Mesendoderm (in vitro differentiated cells): ENCODE data around the gene PCYOX1L.

Experiments used
- DNase-seq: peaks from one replicate; pipeline ENCODE4 v3.0.0; 2013
- H2AK5ac ChIP-seq: 2 replicates; pipeline ENCODE4 v1.6.1; 2013; ENCODE audit warnings: low read length, inconsistent platforms
- H2BK120ac ChIP-seq: 2 replicates; pipeline ENCODE4 v1.6.1; 2013; ENCODE audit warnings: low read depth, mild to moderate bottlenecking, low read length, moderate library complexity, mixed read lengths
- H2BK15ac ChIP-seq: replicated peaks from 2 replicates; pipeline ENCODE4 v1.6.1; 2013; ENCODE audit warnings: low read depth, mild to moderate bottlenecking, moderate library complexity
- H2BK5ac ChIP-seq: 2 replicates; pipeline ENCODE4 v1.6.1; 2013; ENCODE audit warnings: low read length, inconsistent platforms
- H3K18ac ChIP-seq: 2 replicates; pipeline ENCODE4 v1.6.1; 2013; ENCODE audit warnings: mild to moderate bottlenecking, low read length, mixed read lengths
- H3K23ac ChIP-seq: one replicate; pipeline ENCODE4 v1.6.1; 2013; ENCODE audit warnings: low read length
- H3K27ac ChIP-seq: 2 replicates; pipeline ENCODE4 v1.5.1; 2013; ENCODE audit warnings: low read depth, mild to moderate bottlenecking, inconsistent platforms, low read length, moderate library complexity
- H3K27me3 ChIP-seq: 2 replicates; pipeline ENCODE4 v1.6.1; 2013; ENCODE audit warnings: low read length, control low read depth, mild to moderate bottlenecking, inconsistent platforms; ENCODE audit not compliant: insufficient read depth, poor library complexity
- H3K36me3 ChIP-seq: 2 replicates; pipeline ENCODE4 v1.6.1; 2013; ENCODE audit warnings: low read length, inconsistent platforms; ENCODE audit not compliant: control insufficient read depth, insufficient read depth
- H3K4ac ChIP-seq: one replicate; pipeline ENCODE4 v1.6.1; 2013; ENCODE audit warnings: low read depth, mild to moderate bottlenecking, low read length, moderate library complexity
- H3K4me1 ChIP-seq: 2 replicates; pipeline ENCODE4 v1.6.1; 2013; ENCODE audit warnings: low read depth, low read length, inconsistent platforms; ENCODE audit not compliant: control insufficient read depth
- H3K4me2 ChIP-seq: 2 replicates; pipeline ENCODE4 v1.6.1; 2013; ENCODE audit warnings: low read length
- H3K4me3 ChIP-seq: 2 replicates; pipeline ENCODE4 v1.5.1; 2013; ENCODE audit warnings: mild to moderate bottlenecking, low read length
- H3K56ac ChIP-seq: one replicate; pipeline ENCODE4 v1.6.1; 2013; ENCODE audit warnings: low read length
- H3K79me1 ChIP-seq: 2 replicates; pipeline ENCODE4 v1.6.1; 2013; ENCODE audit warnings: low read length, inconsistent platforms
- H3K79me2 ChIP-seq: 2 replicates; pipeline ENCODE4 v1.6.1; 2013; ENCODE audit warnings: mild to moderate bottlenecking, low read length; ENCODE audit not compliant: control insufficient read depth, insufficient read depth
- H3K9ac ChIP-seq: 2 replicates; pipeline ENCODE4 v1.6.1; 2013; ENCODE audit warnings: low read length, inconsistent platforms
- H4K5ac ChIP-seq: one replicate; pipeline ENCODE4 v1.6.1; 2013; ENCODE audit warnings: low read length
- H4K8ac ChIP-seq: one replicate; pipeline ENCODE4 v1.6.1; 2013; ENCODE audit warnings: low read depth, mild to moderate bottlenecking, control low read depth, low read length, moderate library complexity
- WGBS: extraction: QIAGEN DNeasy Blood & Tissue Kit; methylation state at CpG from one replicate; pipeline ENCODE4 v1.1.7; 2013; ENCODE audit warnings: low lambda C conversion rate, missing lambda C conversion rate; ENCODE audit not compliant: insufficient coverage; ENCODE audit errors: extremely low coverage; 5-methylcytosine and 5-hydroxymethylcytosine counted together

Gene PCYOX1L

DNA sequence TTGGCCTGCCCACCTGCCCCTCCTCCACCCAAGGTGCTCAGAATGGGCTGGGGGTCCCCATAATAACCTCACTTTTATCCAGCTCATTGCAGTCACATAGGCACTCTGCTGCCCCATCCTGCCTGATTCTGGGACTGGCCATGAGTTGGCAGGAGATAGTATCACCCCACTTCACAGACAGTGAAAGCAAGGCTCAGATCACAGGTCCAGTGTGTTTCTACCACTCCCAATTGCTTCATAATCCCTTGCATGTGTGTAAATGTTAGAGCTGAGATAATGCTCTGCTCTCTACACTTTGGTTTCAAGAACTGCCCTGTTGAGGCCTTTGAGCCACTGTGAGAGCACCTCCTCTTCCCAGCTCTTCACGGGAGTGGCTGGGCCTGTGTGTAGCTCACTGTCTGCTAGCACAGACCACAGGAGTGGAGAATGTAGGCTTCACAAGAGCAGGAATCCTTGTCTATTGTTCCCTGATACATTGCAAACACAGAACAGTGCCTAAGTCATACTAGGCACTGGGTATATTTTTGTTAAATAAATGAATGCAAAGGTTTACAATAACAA lies 8.4 kb downstream of the PCYOX1L start:
- no CpG with 5 or more reads among the region's 1 CpG for WGBS
- Histone ChIP-seq H2BK15ac (no peak overlapping the region), H2AK5ac (no peak overlapping the region), H3K79me1 (no peaks in the 10 kb centered on the region), H3K4me3 (no peak overlapping the region), H3K23ac (no peak overlapping the region), H3K27me3 (no peaks in the 10 kb centered on the region), H2BK5ac (no peak overlapping the region), H3K4me2 (no peak overlapping the region), H2BK120ac (no peak overlapping the region), H3K18ac (no peak overlapping the region), H3K27ac (no peak overlapping the region), H3K56ac (no peak overlapping the region), H4K5ac (no peak overlapping the region), H3K4ac (no peak overlapping the region), H3K79me2 (no peaks in the 10 kb centered on the region), H3K4me1 (no peaks in the 10 kb centered on the region), H3K9ac (no peak overlapping the region), H3K36me3 (no peaks in the 10 kb centered on the region), H4K8ac (no peak overlapping the region)
- DNase-seq: no peak

DNA sequence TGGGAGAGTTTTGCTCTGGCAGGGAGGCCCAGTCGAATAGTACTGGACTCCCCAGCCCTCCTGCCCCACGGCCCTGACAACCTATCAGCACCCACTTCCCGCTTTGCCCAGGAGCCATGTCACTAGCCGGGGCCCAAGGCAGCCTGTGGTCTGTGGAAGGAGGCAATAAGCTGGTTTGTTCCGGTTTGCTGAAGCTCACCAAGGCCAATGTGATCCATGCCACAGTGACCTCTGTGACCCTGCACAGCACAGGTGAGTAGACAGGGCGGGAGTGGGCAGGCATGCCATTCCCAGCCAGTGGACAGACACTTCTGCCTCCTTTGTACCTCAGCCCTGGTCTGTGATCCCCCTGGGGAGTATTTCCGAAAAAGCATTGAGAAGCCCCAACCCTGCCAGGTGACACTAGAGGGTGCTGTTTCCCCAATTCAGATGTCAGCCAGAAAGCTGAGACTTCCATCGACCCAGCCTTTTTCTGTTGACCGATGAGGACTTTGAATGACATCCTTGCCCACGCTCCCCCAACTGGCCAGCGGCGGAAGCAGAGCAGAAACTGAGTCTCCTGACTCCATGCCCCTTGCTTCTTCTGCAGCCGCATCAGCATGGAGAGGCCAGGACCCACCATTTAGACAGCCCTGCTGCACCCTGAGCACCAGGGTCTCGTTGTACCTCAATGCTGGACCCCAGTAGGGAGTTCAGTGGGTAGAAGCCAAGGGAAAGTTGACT lies 9.6 kb downstream of the PCYOX1L start:
- Histone ChIP-seq H3K18ac (no peak overlapping the region), H3K79me1 (no peaks in the 10 kb centered on the region), H3K4me1 (no peaks in the 10 kb centered on the region), H2AK5ac (no peak overlapping the region), H4K8ac (no peak overlapping the region), H2BK5ac (no peak overlapping the region), H3K9ac (peak overlapping the region; percentile 19), H3K79me2 (no peaks in the 10 kb centered on the region), H3K4me3 (no peak overlapping the region), H3K27me3 (no peaks in the 10 kb centered on the region), H2BK120ac (no peak overlapping the region), H3K56ac (peak overlapping the region; percentile 52), H3K23ac (no peak overlapping the region), H3K4me2 (no peak overlapping the region), H3K36me3 (no peaks in the 10 kb centered on the region), H3K27ac (no peak overlapping the region), H3K4ac (no peak overlapping the region), H2BK15ac (no peak overlapping the region), H4K5ac (no peak overlapping the region)
- WGBS: no CpG with 5 or more reads among the region's 14 CpGs
- peak; percentile 94 for DNase-seq

- no peaks in the 10 kb centered on the region for H3K36me3 ChIP-seq
- H3K56ac ChIP-seq: peak overlapping the region; percentile 52
- no peak overlapping the region for H2AK5ac ChIP-seq
- H3K4me3 ChIP-seq: no peak overlapping the region
- no CpG with 5 or more reads among the region's 22 CpGs for WGBS
- H3K4ac ChIP-seq: no peak overlapping the region
- no peak overlapping the region for H4K8ac ChIP-seq
- no peak overlapping the region for H3K18ac ChIP-seq
- no peaks in the 10 kb centered on the region for H3K4me1 ChIP-seq
- no peak overlapping the region for H3K23ac ChIP-seq
- H3K9ac ChIP-seq: no peak overlapping the region
- no peak overlapping the region for H3K4me2 ChIP-seq
- no peak overlapping the region for H2BK120ac ChIP-seq
- no peak overlapping the region for H2BK15ac ChIP-seq
- H3K27ac ChIP-seq: no peak overlapping the region
- no peaks in the 10 kb centered on the region for H3K27me3 ChIP-seq
- no peak overlapping the region for H2BK5ac ChIP-seq
- DNase-seq: no peak
- H3K79me1 ChIP-seq: no peaks in the 10 kb centered on the region
- H3K79me2 ChIP-seq: no peaks in the 10 kb centered on the region
- H4K5ac ChIP-seq: no peak overlapping the region
Measured at GRCh38 chr5:149367972-149368645, 10.3 kb downstream of the PCYOX1L start.

- H3K4ac ChIP-seq: no peak overlapping the region
- H3K23ac ChIP-seq: no peak overlapping the region
- H3K18ac ChIP-seq: no peak overlapping the region
- H2BK5ac ChIP-seq: no peak overlapping the region
- no peak overlapping the region for H4K8ac ChIP-seq
- H3K27ac ChIP-seq: no peak overlapping the region
- no peak overlapping the region for H2AK5ac ChIP-seq
- no peaks in the 10 kb centered on the region for H3K36me3 ChIP-seq
- no peaks in the 10 kb centered on the region for H3K79me1 ChIP-seq
- no peak overlapping the region for H4K5ac ChIP-seq
- H3K56ac ChIP-seq: peak overlapping the region; percentile 43
- no peak overlapping the region for H3K4me2 ChIP-seq
- no peak overlapping the region for H2BK120ac ChIP-seq
- no peak for DNase-seq
- no CpG with 5 or more reads among the region's 2 CpGs for WGBS
- H3K9ac ChIP-seq: no peak overlapping the region
- no peaks in the 10 kb centered on the region for H3K79me2 ChIP-seq
- no peak overlapping the region for H2BK15ac ChIP-seq
- no peaks in the 10 kb centered on the region for H3K4me1 ChIP-seq
- no peak overlapping the region for H3K4me3 ChIP-seq
- H3K27me3 ChIP-seq: no peaks in the 10 kb centered on the region
Measured at GRCh38 chr5:149370878-149371277, 13.0 kb downstream of the PCYOX1L start.

- Histone ChIP-seq H4K8ac (no peak overlapping the region), H3K23ac (no peak overlapping the region), H2BK15ac (no peak overlapping the region), H3K36me3 (no peaks in the 10 kb centered on the region), H3K27ac (no peak overlapping the region), H2AK5ac (no peak overlapping the region), H3K4me3 (no peak overlapping the region), H2BK5ac (no peak overlapping the region), H3K56ac (peak overlapping the region; percentile 43), H3K4me1 (no peaks in the 10 kb centered on the region), H3K4me2 (no peak overlapping the region), H2BK120ac (no peak overlapping the region), H4K5ac (no peak overlapping the region), H3K27me3 (no peaks in the 10 kb centered on the region), H3K79me2 (no peaks in the 10 kb centered on the region), H3K4ac (no peak overlapping the region), H3K79me1 (no peaks in the 10 kb centered on the region), H3K9ac (no peak overlapping the region), H3K18ac (no peak overlapping the region)
- DNase-seq: peak; percentile 78
- WGBS: no CpG with 5 or more reads among the region's 12 CpGs
Measured at GRCh38 chr5:149371296-149371962, 13.6 kb downstream of the PCYOX1L start.
